GM21367 (cell line): ENCODE results near the gene ESYT2.

ENCODE experiments used
- ATAC-seq: cut with Tn5 transposase; IDR thresholded peaks from one replicate; pipeline ENCODE4 v1.9.1; 2021; ENCODE audit not compliant: unreplicated experiment

ESYT2 gene

GRCh38 chr7:158729646-158730382 lies 99.5 kb downstream of the ESYT2 start:
- no peak for ATAC-seq

DNA sequence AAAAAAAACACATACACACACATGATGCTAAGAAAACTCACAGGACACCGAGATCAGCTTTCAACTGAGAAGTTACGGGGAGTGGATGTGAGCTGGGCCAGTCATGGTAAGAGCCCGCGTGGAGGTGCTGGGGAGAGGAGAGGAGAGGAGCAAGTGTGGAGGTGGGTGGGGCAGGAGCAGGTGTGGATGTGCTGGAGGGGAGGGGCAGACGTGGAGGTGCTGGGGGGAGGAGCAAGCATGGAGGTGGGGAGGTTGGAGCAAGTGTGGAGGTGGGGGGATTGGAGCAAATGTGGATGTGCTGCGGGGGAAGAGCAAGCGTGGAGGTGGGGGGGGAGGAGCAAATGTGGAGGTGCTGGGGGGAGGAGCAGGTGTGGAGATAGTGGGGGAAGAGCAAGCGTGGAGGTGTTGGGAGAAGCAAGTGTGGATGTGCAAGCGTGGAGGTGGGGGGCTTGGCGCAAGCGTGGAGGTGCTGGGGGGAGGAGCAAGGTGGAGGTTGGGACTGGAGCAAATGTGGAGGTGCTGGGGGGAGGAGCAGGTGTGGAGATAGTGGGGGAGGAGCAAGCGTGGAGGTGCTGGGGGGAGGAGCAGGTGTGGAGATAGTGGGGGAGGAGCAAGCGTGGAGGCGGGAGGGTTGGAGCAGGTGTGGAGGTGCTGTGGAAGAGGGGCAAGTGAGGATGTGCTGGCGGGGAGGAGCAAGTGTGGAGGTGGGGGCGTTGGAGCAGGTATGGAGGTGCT lies 100.2 kb downstream of the ESYT2 start:
- ATAC-seq = no peak

DNA sequence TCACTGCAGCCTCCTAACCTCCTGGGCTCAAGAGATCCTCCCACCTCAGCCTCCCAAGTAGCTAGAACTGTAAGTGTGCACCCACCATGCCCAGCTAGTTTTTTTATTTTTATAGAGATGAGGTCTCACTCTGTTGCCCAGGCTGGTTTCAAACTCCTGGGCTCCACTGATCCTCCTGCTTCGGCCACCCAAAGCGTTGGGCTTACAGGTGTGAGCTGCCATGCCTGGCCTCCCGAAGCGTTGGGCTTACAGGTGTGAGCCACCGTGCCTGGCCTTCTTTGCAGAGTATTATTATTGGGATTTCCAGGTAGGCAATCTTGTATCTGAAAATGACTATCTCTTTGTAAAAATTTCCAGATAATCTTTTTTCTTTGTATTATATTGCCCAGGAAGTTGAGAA lies 101.6 kb downstream of the ESYT2 start:
- no peak for ATAC-seq

DNA sequence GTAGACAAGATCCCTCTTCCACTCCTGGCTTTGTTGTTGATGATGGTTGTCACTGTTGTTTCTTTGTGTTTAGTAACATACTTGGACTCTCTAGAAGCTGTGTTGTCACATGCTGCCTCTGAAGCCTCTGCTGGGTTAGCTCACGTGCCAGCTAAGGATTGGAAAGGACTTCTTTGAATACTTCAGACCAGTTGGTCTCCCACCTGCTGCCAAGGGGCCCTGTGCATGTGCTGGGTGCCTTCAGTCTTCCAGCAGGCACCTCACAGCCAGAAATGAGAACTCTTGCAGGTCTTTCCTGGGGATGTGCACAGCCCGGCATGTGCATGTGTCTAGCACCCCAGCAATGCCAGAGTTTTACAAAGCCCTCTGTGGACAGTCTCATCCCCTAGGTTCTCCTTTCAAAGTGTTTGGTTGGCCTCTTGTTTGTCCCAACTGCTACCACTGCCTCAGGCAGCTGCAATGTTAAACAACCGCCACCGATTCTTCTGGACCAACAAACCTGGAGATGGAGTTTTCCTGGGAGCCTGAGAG lies 103.0 kb downstream of the ESYT2 start:
- no peak for ATAC-seq

GRCh38 chr7:158725506-158725800 lies 103.9 kb downstream of the ESYT2 start:
- no peak for ATAC-seq

DNA sequence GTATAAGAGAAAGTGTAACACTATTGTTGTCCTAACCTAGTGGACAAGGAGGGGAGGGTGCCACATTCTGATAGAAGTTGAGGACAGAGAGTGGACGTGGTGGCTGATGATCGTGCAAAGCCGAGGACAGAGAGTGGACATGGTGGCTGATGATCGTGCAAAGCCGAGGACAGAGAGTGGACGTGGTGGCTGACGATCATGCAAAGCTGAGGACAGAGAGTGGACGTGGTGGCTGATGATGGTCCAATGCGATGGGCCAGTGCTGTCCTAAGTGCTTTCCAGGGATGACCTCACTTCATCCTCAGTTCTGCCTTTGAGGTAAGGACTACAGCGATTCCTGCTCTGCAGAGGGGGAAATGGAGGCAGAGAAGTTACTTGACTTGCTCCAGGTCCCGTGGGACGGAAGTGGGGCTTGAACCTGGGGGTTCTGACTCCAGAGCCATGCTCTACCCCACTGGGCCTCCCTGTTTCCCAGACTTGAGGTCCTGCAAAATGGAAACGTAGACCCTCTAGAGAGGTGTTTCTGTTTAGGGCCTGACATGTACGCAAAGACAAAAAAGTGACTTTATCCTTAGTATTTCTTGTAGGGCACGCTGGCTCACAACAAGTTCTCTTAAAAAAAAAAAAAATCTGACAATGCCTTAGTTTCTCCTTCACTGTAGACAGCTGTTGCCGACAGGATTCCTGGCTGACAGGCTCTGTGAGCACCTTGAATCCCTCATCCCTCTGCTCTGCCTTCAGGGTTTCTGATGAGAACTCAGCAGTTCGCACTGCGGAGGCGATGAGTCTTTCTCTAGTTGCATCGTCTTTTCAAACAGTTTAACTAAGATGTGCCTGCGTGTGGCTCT lies 104.4 kb downstream of the ESYT2 start:
- ATAC-seq = no peak

GRCh38 chr7:158723714-158724385 lies 105.5 kb downstream of the ESYT2 start:
- no peak for ATAC-seq

DNA sequence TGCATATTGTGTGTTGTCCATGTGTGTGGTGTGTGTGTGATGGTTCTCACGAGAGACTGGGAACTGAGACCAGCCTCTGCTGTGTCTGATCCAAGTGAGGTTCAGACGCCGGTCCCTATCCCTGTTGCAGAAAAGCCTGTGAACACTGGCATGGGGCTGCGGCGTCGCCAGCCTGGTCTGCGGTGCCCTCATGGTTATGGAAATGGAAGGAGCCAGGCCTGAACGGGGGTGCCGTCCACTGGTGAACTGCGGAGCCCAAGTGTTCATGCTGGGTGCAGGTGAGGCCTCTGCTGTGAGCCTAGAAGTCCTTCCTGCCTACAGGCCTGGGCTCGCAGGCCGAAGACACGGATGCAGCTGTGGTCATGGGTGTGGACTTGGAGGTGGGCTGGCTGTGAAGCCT lies 106.0 kb downstream of the ESYT2 start:
- no peak for ATAC-seq

DNA sequence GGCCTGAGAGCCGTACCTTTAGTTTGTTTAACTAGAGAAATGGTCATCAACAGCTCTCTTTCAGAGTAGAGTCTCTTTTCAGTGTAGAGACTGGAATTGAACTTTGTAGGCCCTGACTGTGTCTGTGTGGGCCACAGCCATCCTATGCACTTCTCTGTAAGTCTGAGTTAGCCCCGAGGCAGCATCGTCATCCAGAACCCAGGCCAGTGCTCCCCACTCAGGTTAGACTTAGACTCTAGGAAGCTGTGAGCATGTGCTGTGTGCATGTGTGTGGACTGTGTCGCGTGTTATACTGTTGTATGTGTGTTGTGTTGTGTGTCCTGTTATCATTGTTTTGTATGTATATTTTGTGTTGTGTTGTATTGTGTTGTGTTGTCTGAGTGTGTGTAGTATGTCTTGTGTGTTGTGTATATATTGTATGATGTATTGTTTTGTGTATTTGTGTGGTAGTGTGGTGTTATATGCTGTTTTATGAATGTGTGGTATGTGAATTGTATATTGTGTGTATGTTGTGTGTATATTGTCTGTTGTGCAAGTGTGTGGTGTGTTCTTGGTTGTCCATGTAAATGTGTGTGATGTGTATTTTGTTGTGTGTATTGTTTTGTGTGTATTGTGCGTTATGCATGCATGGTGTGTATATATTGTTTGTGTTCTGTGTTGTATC lies 106.6 kb downstream of the ESYT2 start:
- ATAC-seq = no peak

DNA sequence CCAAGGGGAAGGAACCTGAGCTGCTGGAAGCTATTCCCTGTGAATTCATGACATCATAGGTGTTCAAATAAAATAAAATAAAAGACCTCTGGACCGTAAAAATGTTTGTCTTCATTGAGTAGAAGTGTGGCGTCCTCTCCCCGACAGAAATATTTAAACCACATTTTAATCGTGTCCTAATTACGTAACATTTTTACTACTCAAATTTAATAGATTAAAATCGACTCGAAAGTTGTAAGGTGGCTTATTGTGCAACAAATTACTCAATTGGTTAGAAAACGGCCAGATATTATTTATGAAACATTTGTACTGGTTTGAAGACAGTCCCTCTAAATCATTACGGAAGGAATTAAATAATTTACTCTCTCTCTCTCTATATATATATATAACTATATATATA lies 109.2 kb downstream of the ESYT2 start:
- no peak for ATAC-seq

- no peak for ATAC-seq
Measured at GRCh38 chr7:158716802-158717201, 112.5 kb downstream of the ESYT2 start.

GRCh38 chr7:158710651-158711102 lies 118.6 kb downstream of the ESYT2 start:
- ATAC-seq = no peak

- no peak for ATAC-seq
Measured at GRCh38 chr7:158707610-158708009, 121.7 kb downstream of the ESYT2 start.

GRCh38 chr7:158706710-158707590 lies 122.4 kb downstream of the ESYT2 start:
- ATAC-seq = no peak

GRCh38 chr7:158706273-158706704 lies 123.0 kb downstream of the ESYT2 start:
- no peak for ATAC-seq

DNA sequence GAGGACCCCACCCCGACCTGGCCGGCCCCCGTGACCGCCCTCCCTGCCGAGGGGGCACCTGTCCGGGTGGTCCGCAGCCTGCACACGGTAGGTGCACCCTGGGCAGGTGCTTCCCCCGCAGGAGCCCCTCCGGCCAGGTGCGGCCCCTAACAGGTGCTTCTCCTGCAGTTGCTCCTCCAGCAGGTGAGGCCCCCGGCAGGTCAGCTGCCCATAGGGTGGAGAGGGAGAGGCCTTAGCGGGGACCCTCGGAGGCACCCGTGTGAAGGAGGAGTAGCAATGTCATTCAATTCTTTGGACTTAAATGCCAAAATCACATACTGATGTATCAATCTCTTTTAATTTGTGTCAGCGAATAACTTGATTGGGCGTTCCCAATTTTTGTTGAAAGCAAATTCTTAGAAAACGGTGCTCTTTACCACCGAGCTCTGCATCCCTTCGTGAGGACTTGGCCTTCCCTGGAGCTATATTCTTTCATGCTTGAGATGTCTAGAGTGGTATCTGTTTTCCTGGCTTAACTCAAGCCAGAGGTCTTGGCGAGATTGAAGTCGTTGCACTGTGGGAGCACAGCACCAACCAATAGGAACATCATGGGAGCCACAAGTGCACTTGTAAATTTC lies 124.0 kb downstream of the ESYT2 start:
- peak; percentile 9 for ATAC-seq

- ATAC-seq = peak; percentile 98
Measured at GRCh38 chr7:158704524-158705233, 124.6 kb downstream of the ESYT2 start, which contains the start of gene NCAPG2. TSS of gene NCAPG2 (minus strand) at chr7:158704804. CDS start at chr7:158701899, 2,905 bp downstream.
